G401 (cell line): ENCODE data around the gene GSDME. TPM values are rescaled to one million over a fixed set of nuclear protein-coding genes. Genes with fewer than 3 reads are reported as not detected.
"Not testable (repeated sequence)": the region's sequence is repeated elsewhere in the genome, so short reads cannot be mapped to it uniquely, and the experiment has no call there.

Source experiments
- DNase-seq: peaks from one replicate; pipeline ENCODE4 v3.0.0-alpha.2; 2015; ENCODE audit warnings: low spot score
- in situ Hi-C: cut with HindIII; loops from 2 replicates; pipeline ENCODE4 v1.10.0; 2016; ENCODE audit warnings: low sequenced_read_pairs, mixed read lengths
- total RNA-seq: library from RNA; depleted of rRNA; stranded (reverse); fragments of >200 nt; shearing (Covaris generic); gene quantifications from 2 replicates; pipeline ENCODE4 v1.2.3, GENCODE V29; 2014

GSDME gene
- total RNA-seq, 1 experiment from 2014 or later = 1.3 TPM

- DNase-seq = no peak
- in situ Hi-C loops = no loop called here
These were observed 6.7 kb downstream of the GSDME start for GRCh38 chr7:24750441-24751055.

GRCh38 chr7:24748521-24748920, 8.7 kb downstream of the GSDME start:
- in situ Hi-C loops = no loop called here
- DNase-seq = no peak

GRCh38 chr7:24745355-24745754, 11.9 kb downstream of the GSDME start:
- in situ Hi-C loops = no loop called here
- DNase-seq = no peak

GRCh38 chr7:24743471-24743870, 13.8 kb downstream of the GSDME start:
- in situ Hi-C loops = no loop called here
- no peak for DNase-seq

GRCh38 chr7:24742506-24743162, 14.6 kb downstream of the GSDME start:
- in situ Hi-C loops = no loop called here

GRCh38 chr7:24741679-24742505, 15.4 kb downstream of the GSDME start:
- in situ Hi-C loops = no loop called here
- no peak for DNase-seq

More at GRCh38 chr7:24742506-24743162, 14.6 kb downstream of the GSDME start:
- no peak for DNase-seq

- DNase-seq = no peak
- in situ Hi-C loops = no loop called here
These were observed 16.4 kb downstream of the GSDME start for GRCh38 chr7:24740871-24741270.

GRCh38 chr7:24739306-24739705, 18.0 kb downstream of the GSDME start:
- DNase-seq = no peak
- in situ Hi-C loops = no loop called here

GRCh38 chr7:24738577-24738976, 18.7 kb downstream of the GSDME start:
- in situ Hi-C loops = no loop called here
- DNase-seq = no peak

- in situ Hi-C loops = no loop called here
- no peak for DNase-seq
These were observed 20.0 kb downstream of the GSDME start for GRCh38 chr7:24737281-24737680.

GRCh38 chr7:24735594-24735993, 21.7 kb downstream of the GSDME start:
- DNase-seq, in situ Hi-C loops: not testable (repeated sequence)

- DNase-seq = no peak
These were observed 23.0 kb downstream of the GSDME start for GRCh38 chr7:24734306-24734705.

GRCh38 chr7:24733414-24734060, 23.7 kb downstream of the GSDME start:
- DNase-seq = no peak

More at GRCh38 chr7:24734306-24734705, 23.0 kb downstream of the GSDME start:
- in situ Hi-C loops = no loop called here

GRCh38 chr7:24732646-24733413, 24.4 kb downstream of the GSDME start:
- in situ Hi-C loops = no loop called here
- no peak for DNase-seq

More at GRCh38 chr7:24733414-24734060, 23.7 kb downstream of the GSDME start:
- in situ Hi-C loops = no loop called here

GRCh38 chr7:24731313-24731712, 26.0 kb downstream of the GSDME start:
- in situ Hi-C loops = no loop called here
- DNase-seq = no peak

- in situ Hi-C loops = no loop called here
- no peak for DNase-seq
These were observed 27.3 kb downstream of the GSDME start for GRCh38 chr7:24730018-24730369.

GRCh38 chr7:24729365-24730017, 27.8 kb downstream of the GSDME start:
- DNase-seq = no peak
- in situ Hi-C loops = no loop called here

GRCh38 chr7:24728503-24729364, 28.5 kb downstream of the GSDME start:
- DNase-seq = no peak
- in situ Hi-C loops = no loop called here
